Ovary (tissue), 3 donors: ENCODE data around the gene SLCO3A1.

Experiments used
- EP300 ChIP-seq: sonication (generic); formaldehyde crosslinking; IDR thresholded peaks from one replicate; pipeline ENCODE4 v1.6.1; 2017; ENCODE audit warnings: antibody characterized with exemption
- POLR2A ChIP-seq: fragments of 450-650 bp; IDR thresholded peaks from one replicate; pipeline ENCODE4 v1.6.1; 2017; ENCODE audit warnings: antibody characterized with exemption, mild to moderate bottlenecking, moderate library complexity
- TF ChIP-seq, protein P1 (sequence below), 3 donors: fragments of 450-650 bp in 2 of 3; fragments of 200-600 bp in 1 of 3; IDR thresholded peaks; one replicate each; pipeline versions ENCODE4 v1.5.1 to v1.8.0; 2016 to 2022; ENCODE audit warnings: antibody characterized with exemption in 3 of 3, mild to moderate bottlenecking in 1 of 3
- donor health status: DM: no; HTN: no; CAD: no.

DNA sequence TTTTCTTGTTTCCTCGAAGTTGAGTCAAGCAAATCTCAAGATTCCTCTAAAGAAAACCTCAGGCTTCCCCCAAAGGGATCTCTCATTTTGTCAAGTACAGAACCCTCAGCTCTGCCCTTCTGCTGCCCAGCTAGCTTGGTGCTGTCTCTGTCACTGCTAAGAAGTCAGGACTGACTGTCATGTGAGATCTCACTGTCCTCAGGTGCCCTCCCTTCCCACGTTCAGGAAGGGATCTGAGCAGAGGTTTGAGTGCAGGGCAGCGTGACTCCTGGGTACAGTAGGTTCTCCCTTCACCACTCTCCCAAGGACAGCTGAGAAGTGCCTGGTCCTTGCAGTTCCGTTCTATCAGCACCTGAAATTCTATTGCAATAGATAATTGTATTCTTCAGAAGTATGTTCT lies 229.7 kb downstream of the SLCO3A1 start:
- TF ChIP-seq, protein P1, sequence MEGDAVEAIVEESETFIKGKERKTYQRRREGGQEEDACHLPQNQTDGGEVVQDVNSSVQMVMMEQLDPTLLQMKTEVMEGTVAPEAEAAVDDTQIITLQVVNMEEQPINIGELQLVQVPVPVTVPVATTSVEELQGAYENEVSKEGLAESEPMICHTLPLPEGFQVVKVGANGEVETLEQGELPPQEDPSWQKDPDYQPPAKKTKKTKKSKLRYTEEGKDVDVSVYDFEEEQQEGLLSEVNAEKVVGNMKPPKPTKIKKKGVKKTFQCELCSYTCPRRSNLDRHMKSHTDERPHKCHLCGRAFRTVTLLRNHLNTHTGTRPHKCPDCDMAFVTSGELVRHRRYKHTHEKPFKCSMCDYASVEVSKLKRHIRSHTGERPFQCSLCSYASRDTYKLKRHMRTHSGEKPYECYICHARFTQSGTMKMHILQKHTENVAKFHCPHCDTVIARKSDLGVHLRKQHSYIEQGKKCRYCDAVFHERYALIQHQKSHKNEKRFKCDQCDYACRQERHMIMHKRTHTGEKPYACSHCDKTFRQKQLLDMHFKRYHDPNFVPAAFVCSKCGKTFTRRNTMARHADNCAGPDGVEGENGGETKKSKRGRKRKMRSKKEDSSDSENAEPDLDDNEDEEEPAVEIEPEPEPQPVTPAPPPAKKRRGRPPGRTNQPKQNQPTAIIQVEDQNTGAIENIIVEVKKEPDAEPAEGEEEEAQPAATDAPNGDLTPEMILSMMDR (IDR thresholded peaks at IDR 0.05) = no peak
- no peak for TF ChIP-seq POLR2A
- no peak for TF ChIP-seq EP300
